NOMO-1 (cell line): ENCODE results near the gene PRSS57.
"Not testable (repeated sequence)": the region's sequence is repeated elsewhere in the genome, so short reads cannot be mapped to it uniquely, and the experiment has no call there.

Source experiments
- DNase-seq, 2 experiments: peaks; one replicate each; lab custom pipeline; 2025; ENCODE audit not compliant: unreplicated experiment in 2 of 2; lab: John Stamatoyannopoulos, UW

Gene PRSS57

GRCh38 chr19:723714-724113, 28.5 kb upstream of the PRSS57 start:
- DNase-seq: no peak

- no peak for DNase-seq
These were observed 28.0 kb upstream of the PRSS57 start for GRCh38 chr19:723247-723646.

- DNase-seq: no peak
These were observed 27.4 kb upstream of the PRSS57 start for GRCh38 chr19:722553-723101.

- no peak for DNase-seq
These were observed 25.3 kb upstream of the PRSS57 start for GRCh38 chr19:720345-721160.

- DNase-seq: no peak
These were observed 24.5 kb upstream of the PRSS57 start for GRCh38 chr19:719636-720344.

GRCh38 chr19:718991-719512, 23.8 kb upstream of the PRSS57 start:
- DNase-seq: peak in 1 of 2 experiments; percentile 18

- no peak for DNase-seq
These were observed 23.1 kb upstream of the PRSS57 start for GRCh38 chr19:718251-718951.

- DNase-seq: no peak
These were observed 20.1 kb upstream of the PRSS57 start for GRCh38 chr19:715347-715746.

GRCh38 chr19:711254-711653, 16.0 kb upstream of the PRSS57 start:
- DNase-seq: no peak

- no peak for DNase-seq
These were observed 15.5 kb upstream of the PRSS57 start for GRCh38 chr19:710767-711166.

GRCh38 chr19:709965-710571, 14.8 kb upstream of the PRSS57 start:
- DNase-seq: no peak

GRCh38 chr19:709196-709964, 14.1 kb upstream of the PRSS57 start:
- no peak for DNase-seq

GRCh38 chr19:708154-709143, 13.2 kb upstream of the PRSS57 start, which contains the start of gene PALM:
TSS of gene PALM (plus strand) at chr19:708935. CDS start at chr19:709147, 212 bp downstream.
- peak in 1 of 2 experiments; percentile 20 for DNase-seq

GRCh38 chr19:704447-704741, 9.1 kb upstream of the PRSS57 start:
- no peak for DNase-seq

- DNase-seq: peak; percentile 95 to 98
These were observed 8.6 kb upstream of the PRSS57 start for GRCh38 chr19:703651-704446.

GRCh38 chr19:703329-703650, 8.0 kb upstream of the PRSS57 start:
- no peak for DNase-seq

GRCh38 chr19:702847-703246, 7.6 kb upstream of the PRSS57 start:
- DNase-seq: not testable (repeated sequence)

- DNase-seq: peak; percentile 68 to 76
These were observed 4.6 kb upstream of the PRSS57 start for GRCh38 chr19:699885-700284.
